Femur (tissue), 1 donor: Measurements from ENCODE around the gene MALAT1.
A peak's percentile ranks its signal among the peaks of the same experiment; 100 is the strongest.
"Not testable (repeated sequence)": the region's sequence is repeated elsewhere in the genome, so short reads cannot be mapped to it uniquely, and the experiment has no call there.

ENCODE experiments used
- DNase-seq: peaks from one replicate; pipeline ENCODE4 v3.0.0-alpha.2; 2017

MALAT1 gene

GRCh38 chr11:65498977-65499712, at the start of gene MALAT1:
MALAT1 (plus strand) TSS chr11:65499045.
- peak; percentile 97 for DNase-seq

GRCh38 chr11:65451301-65451700, 47.5 kb upstream of the MALAT1 start:
- DNase-seq: not testable (repeated sequence)

GRCh38 chr11:65452259-65452658, 46.6 kb upstream of the MALAT1 start:
- DNase-seq: not testable (repeated sequence)

GRCh38 chr11:65452806-65453490, 45.9 kb upstream of the MALAT1 start:
- peak; percentile 70 for DNase-seq

GRCh38 chr11:65454311-65454695, 44.5 kb upstream of the MALAT1 start:
- no peak for DNase-seq

DNA sequence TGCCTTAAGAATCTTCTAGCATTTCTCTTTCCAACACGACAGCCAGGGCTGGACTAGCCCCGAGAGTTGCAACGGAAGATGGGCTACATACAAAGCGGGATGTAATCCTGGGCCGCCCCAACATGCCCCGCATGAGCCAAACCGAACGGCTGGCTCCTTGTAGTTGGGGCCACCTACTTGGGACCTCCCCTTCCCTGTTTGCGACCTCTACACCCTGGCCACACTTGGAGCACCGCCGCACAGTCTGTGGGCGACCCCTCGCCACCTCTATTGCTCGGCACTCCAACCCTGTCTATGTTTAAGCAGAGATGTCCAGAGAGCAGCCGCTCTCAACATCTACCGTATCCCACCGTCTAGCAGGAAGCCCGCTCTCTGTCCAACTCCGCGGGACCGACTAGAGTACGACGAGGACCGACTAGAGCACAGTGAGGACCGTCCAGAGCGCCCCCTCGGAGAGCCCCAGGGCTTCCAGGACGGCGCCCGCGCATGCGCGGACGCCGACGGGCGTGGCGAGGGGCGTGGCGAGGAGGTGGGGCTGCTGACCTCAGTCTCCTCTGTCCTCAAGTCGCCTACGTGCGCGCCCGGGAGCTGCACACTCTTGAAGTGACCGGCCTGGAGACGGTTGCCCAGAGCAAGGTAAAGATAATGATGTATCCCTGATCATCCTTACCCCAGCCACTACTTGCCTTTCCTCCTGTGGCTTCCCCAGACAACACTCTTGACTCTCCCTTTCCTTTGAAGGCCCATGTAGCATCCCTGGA, 44.0 kb upstream of the MALAT1 start:
- DNase-seq: peak; percentile 95

DNA sequence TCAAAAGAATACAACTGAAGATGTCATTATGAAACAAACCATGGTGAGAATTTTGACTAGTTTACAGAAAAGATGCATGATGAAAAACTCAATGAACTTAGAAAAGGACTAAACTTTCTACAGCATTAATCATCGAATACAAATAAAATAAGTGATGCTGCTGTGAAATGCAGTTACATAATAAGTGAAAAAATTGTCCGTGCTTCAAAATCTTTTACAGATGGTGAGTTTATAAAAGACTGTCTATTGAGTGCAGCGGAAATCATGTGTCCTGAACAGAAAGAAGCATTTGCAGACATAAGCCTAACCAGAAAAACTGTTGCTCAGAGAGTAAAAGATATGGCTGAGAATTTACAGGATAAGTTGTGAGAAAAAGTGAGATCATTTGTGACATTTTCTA, 42.4 kb upstream of the MALAT1 start:
- no peak for DNase-seq

GRCh38 chr11:65459552-65459951, 39.3 kb upstream of the MALAT1 start:
- no peak for DNase-seq

DNA sequence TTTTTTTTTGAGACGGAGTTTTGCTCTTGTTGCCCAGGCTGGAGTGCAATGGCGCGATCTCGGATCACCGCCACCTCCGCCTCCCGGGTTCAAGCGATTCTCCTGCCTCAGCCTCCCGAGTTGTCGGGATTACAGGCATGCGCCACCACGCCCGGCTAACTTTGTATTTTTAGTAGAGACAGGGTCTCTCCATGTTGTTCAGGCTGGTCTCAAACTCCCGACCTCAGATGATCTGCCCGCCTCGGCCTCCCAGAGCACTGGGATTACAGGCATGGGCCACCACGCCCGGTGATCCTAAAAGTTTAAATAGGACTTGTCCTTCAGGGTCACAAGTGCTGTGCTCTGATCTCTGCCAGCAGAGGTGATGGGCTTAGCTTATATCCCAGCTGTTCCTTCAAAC, 33.4 kb upstream of the MALAT1 start:
- not testable (repeated sequence) for DNase-seq

DNA sequence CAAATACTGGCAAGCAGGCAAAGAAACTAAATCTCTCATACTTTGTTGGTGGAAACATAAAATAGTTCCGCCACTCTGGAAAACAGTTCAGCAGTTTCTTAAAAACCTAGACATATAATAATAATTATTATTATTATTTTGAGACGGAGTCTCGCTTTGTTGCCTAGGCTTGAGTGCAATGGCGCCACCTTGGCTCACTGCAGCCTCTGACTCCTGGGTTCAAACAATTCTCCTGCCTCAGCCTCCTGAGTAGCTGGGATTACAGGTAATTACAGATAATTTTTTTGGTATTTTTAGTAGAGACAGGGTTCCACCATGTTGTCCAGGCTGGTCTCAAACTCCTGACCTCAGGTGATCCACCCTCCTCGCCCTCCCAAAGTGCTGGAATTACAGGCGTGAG, 31.5 kb upstream of the MALAT1 start:
- DNase-seq: not testable (repeated sequence)

DNA sequence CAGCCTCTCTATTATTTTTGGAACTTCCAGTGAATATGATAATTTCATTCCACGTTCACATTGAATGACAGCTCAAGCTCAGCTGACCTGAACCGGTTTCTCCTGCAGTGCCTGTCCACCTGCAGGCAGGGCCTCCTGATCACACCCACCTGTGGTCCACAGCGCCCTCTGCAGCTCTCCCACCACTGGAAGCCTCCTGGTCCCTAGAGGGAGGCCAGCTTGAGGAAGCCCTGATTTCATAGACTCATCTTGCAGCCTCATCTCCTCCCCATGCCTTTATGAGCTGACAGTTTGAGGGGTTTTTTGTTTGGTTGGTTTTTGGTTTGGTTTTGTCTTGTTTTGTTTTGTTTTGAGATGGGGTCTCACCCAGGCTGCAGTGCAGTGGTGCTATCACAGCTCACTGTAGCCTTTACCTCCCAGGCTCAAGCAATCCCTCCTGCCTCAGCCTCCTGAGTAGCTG, 29.9 kb upstream of the MALAT1 start:
- no peak for DNase-seq

DNA sequence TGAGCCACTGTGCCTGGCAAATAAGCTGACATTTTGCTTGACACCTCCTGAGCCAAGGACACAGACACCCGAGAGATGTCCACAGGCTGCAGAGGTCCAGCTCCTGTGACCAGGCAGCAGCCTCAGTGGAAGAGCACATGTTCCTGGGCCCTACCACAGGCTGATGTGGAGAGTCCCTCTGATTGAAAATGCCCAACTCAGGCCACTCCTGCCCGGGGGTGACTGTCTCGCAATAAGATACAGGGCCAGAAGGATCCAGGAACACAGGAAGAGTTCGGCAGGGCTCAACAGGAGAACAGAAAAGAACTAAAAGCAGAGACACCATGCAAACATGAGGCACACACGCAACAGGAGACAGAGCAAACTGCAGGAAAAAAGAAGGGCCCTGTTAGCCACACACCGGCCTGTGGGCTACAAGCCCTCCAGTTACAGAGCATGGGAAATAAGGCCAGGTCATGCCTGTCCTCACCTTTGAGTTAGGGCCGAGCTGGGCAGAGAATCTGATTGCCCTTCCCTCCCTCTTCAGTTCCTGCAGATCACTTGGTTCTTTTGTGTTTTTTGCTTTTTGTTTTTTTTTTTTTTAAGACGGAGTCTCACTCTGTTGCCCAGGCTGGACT, 28.3 kb upstream of the MALAT1 start:
- no peak for DNase-seq

DNA sequence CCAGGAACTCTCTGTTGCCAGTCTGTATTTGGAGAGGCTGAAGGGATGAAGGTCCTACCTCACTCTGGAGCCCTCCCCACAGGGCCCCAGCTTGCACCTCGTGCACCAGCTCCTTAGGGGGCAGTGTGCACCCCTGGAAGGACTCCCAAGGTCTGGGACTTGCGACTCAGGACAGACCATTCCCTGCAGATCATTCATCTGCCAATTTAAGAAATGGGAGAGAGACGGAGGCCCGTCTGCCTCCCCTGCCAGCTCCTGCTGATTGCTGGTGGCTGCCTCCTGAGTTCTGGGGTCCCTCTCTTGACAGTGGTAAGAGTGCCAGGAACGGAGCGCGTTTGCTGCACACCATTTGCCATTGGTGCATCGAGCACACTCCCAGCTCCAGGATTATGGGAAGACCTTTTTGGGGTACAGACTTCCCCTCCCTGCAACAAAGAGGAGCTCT, 27.4 kb upstream of the MALAT1 start:
- DNase-seq: peak; percentile 68

DNA sequence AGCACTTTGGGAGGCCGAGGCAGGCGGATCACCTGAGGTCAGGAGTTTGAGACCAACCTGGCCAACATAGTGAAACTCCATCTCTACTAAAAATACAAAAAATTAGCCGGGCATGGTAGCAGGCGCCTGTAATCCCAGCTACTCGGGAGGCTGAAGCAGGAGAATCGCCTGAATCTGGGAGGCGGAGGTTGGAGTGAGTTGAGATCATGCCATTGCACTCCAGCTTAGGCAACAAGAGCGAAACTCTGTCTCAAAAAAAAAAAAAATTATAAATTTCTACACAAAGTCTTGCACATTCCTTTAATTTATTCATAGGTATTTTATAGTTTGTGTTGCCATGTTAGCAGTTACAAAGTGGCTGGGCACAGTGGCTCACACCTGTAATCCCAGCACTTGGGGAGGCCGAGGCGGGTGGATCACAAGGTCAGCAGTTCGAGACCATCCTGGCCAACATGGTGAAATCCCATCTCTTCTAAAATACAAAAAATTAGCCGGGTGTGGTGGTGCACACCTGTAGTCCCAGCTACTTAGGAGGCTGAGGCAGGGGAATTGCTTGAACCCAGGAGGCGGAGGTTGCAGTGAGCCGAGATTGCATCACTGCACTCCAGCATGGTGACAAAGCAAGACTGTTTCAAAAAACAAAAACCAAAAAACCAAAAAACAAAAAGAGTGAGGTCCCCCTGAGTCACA, 26.1 kb upstream of the MALAT1 start:
- not testable (repeated sequence) for DNase-seq

- DNase-seq: no peak
Observed at GRCh38 chr11:65473278-65473860, 25.5 kb upstream of the MALAT1 start.

DNA sequence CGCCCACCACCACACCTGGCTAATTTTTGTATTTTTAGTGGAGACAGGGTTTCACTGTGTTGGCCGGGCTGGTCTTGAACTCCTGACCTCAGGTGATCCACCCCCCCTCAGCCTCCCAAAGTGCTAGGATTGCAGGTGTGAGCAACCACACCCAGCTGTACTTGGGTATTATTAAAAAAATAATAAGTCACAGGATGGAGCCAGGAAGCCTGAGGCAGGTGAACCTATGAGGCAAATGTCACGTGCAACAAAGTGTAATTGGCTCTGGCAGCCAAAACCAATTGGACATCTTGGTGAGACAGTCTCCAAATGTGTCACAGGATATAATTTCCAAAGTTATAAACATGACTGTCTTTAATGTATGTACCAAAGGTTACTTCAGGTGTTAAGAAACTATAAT, 24.0 kb upstream of the MALAT1 start:
- DNase-seq: no peak

- DNase-seq: peak; percentile 56
Observed at GRCh38 chr11:65476632-65477148, 22.2 kb upstream of the MALAT1 start.

GRCh38 chr11:65477149-65477965, 21.5 kb upstream of the MALAT1 start:
- peak; percentile 97 for DNase-seq

- peak; percentile 58 for DNase-seq
Observed at GRCh38 chr11:65478388-65479183, 20.3 kb upstream of the MALAT1 start.
